Tracheal epithelial cell (primary cell): Measurements from ENCODE around the gene FRY. TPM values are rescaled to one million over a fixed set of nuclear protein-coding genes. Genes with fewer than 3 reads are reported as not detected.

Experiments used
- total RNA-seq: library from RNA; depleted of rRNA; stranded (reverse); fragments of >200 nt; gene quantifications from 2 replicates; pipeline ENCODE4 v1.2.1, GENCODE V29; 2014

The FRY gene
- 0.21 and 0.48 TPM in 2 replicates for total RNA-seq

DNA sequence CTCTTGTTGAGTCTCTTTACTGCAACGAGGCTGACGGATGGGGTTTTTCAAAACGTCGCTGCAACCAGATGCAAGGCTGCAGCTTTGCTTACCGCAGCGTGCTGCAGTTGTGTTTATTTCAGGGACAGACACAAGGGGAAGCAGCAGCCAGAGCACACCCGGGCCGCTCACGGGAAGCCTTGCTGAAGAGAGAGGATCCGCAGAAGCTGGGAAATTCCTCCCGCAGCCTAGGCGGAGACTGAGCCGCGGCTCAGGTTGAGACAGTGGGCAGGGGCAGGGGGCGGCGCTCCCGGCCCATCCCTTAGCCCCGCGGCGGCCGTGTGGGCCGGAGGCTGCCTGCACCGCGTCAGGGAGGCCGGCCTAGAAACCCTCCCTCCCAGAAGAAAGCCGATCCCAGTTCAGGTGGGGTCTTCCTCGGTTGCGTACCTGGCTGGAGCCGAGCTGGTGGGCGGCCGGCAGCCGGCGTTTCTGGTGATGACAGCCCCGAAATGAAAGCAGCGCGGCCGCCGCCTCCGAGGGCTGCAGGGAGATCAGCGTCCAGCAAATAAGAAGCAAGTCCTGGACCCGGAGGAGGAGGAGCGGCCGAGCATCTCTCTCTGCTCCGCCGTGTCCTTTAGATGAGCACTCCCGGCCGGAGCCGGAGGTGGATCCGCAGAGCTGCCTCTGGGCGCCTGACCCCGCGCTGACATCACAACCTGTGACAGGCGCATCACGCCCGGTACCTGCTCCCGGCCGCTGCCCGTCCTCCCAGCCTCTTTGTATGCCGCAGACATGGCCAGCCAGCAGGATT is at the start of gene FRY:
FRY (plus strand) TSS at position 750 of the 790 bp plus-strand sequence; CDS start at position 772, 22 bp downstream.

DNA sequence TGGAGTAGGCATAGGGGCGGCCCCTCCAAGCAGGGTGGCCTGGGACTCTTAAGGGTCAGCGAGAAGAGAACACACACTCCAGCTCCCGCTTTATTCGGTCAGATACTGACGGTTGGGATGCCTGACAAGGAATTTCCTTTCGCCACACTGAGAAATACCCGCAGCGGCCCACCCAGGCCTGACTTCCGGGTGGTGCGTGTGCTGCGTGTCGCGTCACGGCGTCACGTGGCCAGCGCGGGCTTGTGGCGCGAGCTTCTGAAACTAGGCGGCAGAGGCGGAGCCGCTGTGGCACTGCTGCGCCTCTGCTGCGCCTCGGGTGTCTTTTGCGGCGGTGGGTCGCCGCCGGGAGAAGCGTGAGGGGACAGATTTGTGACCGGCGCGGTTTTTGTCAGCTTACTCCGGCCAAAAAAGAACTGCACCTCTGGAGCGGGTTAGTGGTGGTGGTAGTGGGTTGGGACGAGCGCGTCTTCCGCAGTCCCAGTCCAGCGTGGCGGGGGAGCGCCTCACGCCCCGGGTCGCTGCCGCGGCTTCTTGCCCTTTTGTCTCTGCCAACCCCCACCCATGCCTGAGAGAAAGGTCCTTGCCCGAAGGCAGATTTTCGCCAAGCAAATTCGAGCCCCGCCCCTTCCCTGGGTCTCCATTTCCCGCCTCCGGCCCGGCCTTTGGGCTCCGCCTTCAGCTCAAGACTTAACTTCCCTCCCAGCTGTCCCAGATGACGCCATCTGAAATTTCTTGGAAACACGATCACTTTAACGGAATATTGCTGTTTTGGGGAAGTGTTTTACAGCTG is 283.9 kb downstream of the FRY start, which contains the start of the genes BRCA2 and ZAR1L:
BRCA2 (plus strand) TSS at position 271 of the 790 bp plus-strand sequence. CDS start 953 bp downstream, outside the sequence.
ZAR1L (minus strand) TSS at position 126 of the 790 bp plus-strand sequence. CDS start 3,438 bp downstream, outside the sequence.

